ENCODE results near the gene TCF7.

TCF7 gene

GRCh38 chr5:134107779-134108178, 6.7 kb upstream of the TCF7 start:
- ChIA-PET CTCF (interaction anchor here (1.1 kb wide), 1 partner anchor 17 kb away, joined by 3 read pairs; no protein-coding TSS in a partner anchor), POLR2A (no interaction called here)
- DNase-seq (ENCODE audit: low read depth, low spot score) = no peak
- no peak for TF ChIP-seq CTCF (IDR thresholded peaks at IDR 0.05; ENCODE audit: insufficient read depth, low read length, missing control alignments)
- H3K4me3 ChIP-seq (ENCODE audit: low read depth, low read length) = no peak overlapping the region

- H3K4me3 ChIP-seq (ENCODE audit: low read depth, low read length) = no peak overlapping the region
- no peak for DNase-seq (ENCODE audit: low read depth, low spot score)
- ChIA-PET CTCF (interaction anchor here (1.1 to 6.5 kb wide), 9 partner anchors 10 to 70 kb away, joined by 3 to 89 read pairs (median 4); no protein-coding TSS in a partner anchor), POLR2A (no interaction called here)
- no peak for TF ChIP-seq CTCF (IDR thresholded peaks at IDR 0.05; ENCODE audit: insufficient read depth, low read length, missing control alignments)
Observed at GRCh38 chr5:134110382-134110781, 4.1 kb upstream of the TCF7 start.

- CTCF ChIA-PET = interaction anchor here (1.0 to 6.5 kb wide), 8 partner anchors 11 to 72 kb away, joined by 3 to 89 read pairs (median 6); no protein-coding TSS in a partner anchor
- POLR2A ChIA-PET = interaction anchor here (1.9 kb wide), 1 partner anchor 13 kb away, joined by 5 read pairs; no protein-coding TSS in a partner anchor
- H3K4me3 ChIP-seq (ENCODE audit: low read depth, low read length) = no peak overlapping the region
- no peak for DNase-seq (ENCODE audit: low read depth, low spot score)
- no peak for TF ChIP-seq CTCF (IDR thresholded peaks at IDR 0.05; ENCODE audit: insufficient read depth, low read length, missing control alignments)
Observed at GRCh38 chr5:134111741-134112647, 2.5 kb upstream of the TCF7 start.

GRCh38 chr5:134112726-134113362, 1.6 kb upstream of the TCF7 start:
- ChIA-PET POLR2A (interaction anchor here (1.9 kb wide), 1 partner anchor 12 kb away, joined by 5 read pairs; no protein-coding TSS in a partner anchor), CTCF (interaction anchor here (1.0 to 6.5 kb wide), 5 partner anchors 11 to 73 kb away, joined by 3 to 89 read pairs (median 22); no protein-coding TSS in a partner anchor)
- H3K4me3 ChIP-seq (ENCODE audit: low read depth, low read length) = no peak overlapping the region
- DNase-seq (ENCODE audit: low read depth, low spot score) = no peak
- TF ChIP-seq CTCF (IDR thresholded peaks at IDR 0.05; ENCODE audit: insufficient read depth, low read length, missing control alignments) = no peak

- no peak for TF ChIP-seq CTCF (IDR thresholded peaks at IDR 0.05; ENCODE audit: insufficient read depth, low read length, missing control alignments)
- ChIA-PET CTCF (interaction anchor here (1.2 to 6.5 kb wide), 5 partner anchors 11 to 74 kb away, joined by 3 to 89 read pairs (median 22); no protein-coding TSS in a partner anchor), POLR2A (interaction anchor here (1.9 kb wide), 1 partner anchor 11 kb away, joined by 5 read pairs; no protein-coding TSS in a partner anchor)
- H3K4me3 ChIP-seq (ENCODE audit: low read depth, low read length) = no peak overlapping the region
- no peak for DNase-seq (ENCODE audit: low read depth, low spot score)
Observed at GRCh38 chr5:134113363-134113889, 1.1 kb upstream of the TCF7 start.
